B cell (primary cell): ENCODE data around the gene UBN1. TPM values are rescaled to one million over a fixed set of nuclear protein-coding genes. Genes with fewer than 3 reads are reported as not detected.

Source experiments
- ATAC-seq: fragments of 200-7000 bp; cut with Tn5 transposase; one replicate; pipeline ENCODE4 v1.10.0; 2021; ENCODE audit warnings: low read depth, mild to moderate bottlenecking, moderate number of reproducible peaks, moderate library complexity
- CTCF ChIA-PET: fragments of 350-600 bp; sonication (Branson Sonifier 250); formaldehyde crosslinking; loops from one replicate; lab custom pipeline; 2021; ENCODE audit warnings: antibody characterized with exemption, inconsistent platforms; lab: Charles Lee
- POLR2A ChIA-PET: fragments of 350-600 bp; sonication (Branson Sonifier 250); formaldehyde crosslinking; loops from one replicate; lab custom pipeline; 2021; ENCODE audit warnings: antibody characterized with exemption; lab: Charles Lee
- DNase-seq: peaks from one replicate; pipeline ENCODE4 v3.0.0; 2013
- H2AFZ ChIP-seq: 2 replicates; pipeline ENCODE4 v1.6.1; 2012; ENCODE audit warnings: mild to moderate bottlenecking, low read depth, low read length; ENCODE audit not compliant: insufficient read depth, poor library complexity, severe bottlenecking
- H3K27ac ChIP-seq, 2 donors: 1 replicate in 1 of 2; 2 replicates in 1 of 2; pipeline ENCODE4 v1.5.1; 2012 to 2013; ENCODE audit warnings: low read length in 2 of 2, mild to moderate bottlenecking in 2 of 2, moderate library complexity in 1 of 2
- H3K27me3 ChIP-seq, 4 experiments: fragments of 200-600 bp in 1 of 4; sonication (generic) in 1 of 4; replicated peaks in 1 of 4; 1 replicate in 2 of 4; 2 replicates in 2 of 4; pipeline versions ENCODE4 v1.6.1 to v1.7.0; 2013 to 2016; ENCODE audit warnings: low read length in 3 of 4, mild to moderate bottlenecking in 2 of 4, mixed read lengths in 1 of 4, moderate library complexity in 1 of 4; ENCODE audit not compliant: insufficient read depth in 4 of 4, control insufficient read depth in 3 of 4; ENCODE audit errors: control extremely low read depth in 1 of 4
- H3K36me3 ChIP-seq, 2 experiments: replicated peaks in 1 of 2; 1 replicate in 1 of 2; 2 replicates in 1 of 2; pipeline versions ENCODE4 v1.6.1 to v1.7.1; 2013; ENCODE audit warnings: low read length in 1 of 2; ENCODE audit not compliant: insufficient read depth in 2 of 2, control insufficient read depth in 1 of 2; ENCODE audit errors: control extremely low read depth in 1 of 2, extremely low read depth in 1 of 2
- H3K4me1 ChIP-seq, 2 donors: fragments of 200-600 bp in 1 of 2; sonication (generic) in 1 of 2; 1 replicate in 1 of 2; 2 replicates in 1 of 2; pipeline versions ENCODE4 v1.5.1 to v1.6.1; 2013 to 2017; ENCODE audit warnings: low read length in 2 of 2; ENCODE audit not compliant: control insufficient read depth in 2 of 2, insufficient read depth in 2 of 2
- H3K4me2 ChIP-seq: replicated peaks from 2 replicates; pipeline ENCODE3; 2012; ENCODE audit warnings: mild to moderate bottlenecking, low read depth, low read length; ENCODE audit not compliant: poor library complexity, severe bottlenecking
- H3K4me3 ChIP-seq, 5 experiments: fragments of 200-600 bp in 1 of 5; sonication (generic) in 1 of 5; 1 replicate in 3 of 5; 2 replicates in 2 of 5; pipeline versions ENCODE4 v1.5.1 to v1.7.0; 2011 to 2016; ENCODE audit warnings: low read length in 4 of 5, mild to moderate bottlenecking in 4 of 5, low read depth in 2 of 5, control low read depth in 1 of 5, moderate library complexity in 1 of 5; ENCODE audit not compliant: insufficient read depth in 1 of 5; ENCODE audit errors: control extremely low read depth in 1 of 5, extremely low read depth in 1 of 5
- H3K79me2 ChIP-seq: fragments of 200-600 bp; sonication (generic); one replicate; pipeline ENCODE4 v1.6.0; 2016; ENCODE audit warnings: low read length; ENCODE audit not compliant: control insufficient read depth, insufficient read depth
- H3K9ac ChIP-seq: fragments of 200-600 bp; sonication (generic); 2 replicates; pipeline ENCODE4 v1.6.1; 2017; ENCODE audit warnings: mild to moderate bottlenecking, low read length, moderate library complexity
- H3K9me3 ChIP-seq, 3 donors: one replicate each; pipeline versions ENCODE4 v1.6.1 to v1.7.1; 2013; ENCODE audit warnings: low read length in 2 of 3; ENCODE audit not compliant: control insufficient read depth in 2 of 3, insufficient read depth in 1 of 3; ENCODE audit errors: control extremely low read depth in 1 of 3
- H4K20me1 ChIP-seq: 2 replicates; pipeline ENCODE4 v1.6.0; 2012; ENCODE audit warnings: mild to moderate bottlenecking, low read length; ENCODE audit not compliant: insufficient read depth, control insufficient read depth, poor library complexity, severe bottlenecking
- H3K27ac Mint-ChIP-seq: one replicate; pipeline ENCODE4 v1.8.0; 2021; ENCODE audit warnings: mixed read lengths
- H3K27me3 Mint-ChIP-seq: one replicate; pipeline ENCODE4 v1.8.0; 2021; ENCODE audit warnings: mixed read lengths
- H3K4me1 Mint-ChIP-seq: one replicate; pipeline ENCODE4 v1.8.0; 2021; ENCODE audit warnings: mixed read lengths
- H3K4me3 Mint-ChIP-seq: one replicate; pipeline ENCODE4 v1.8.0; 2021; ENCODE audit warnings: mixed read lengths
- H3K9me3 Mint-ChIP-seq: one replicate; pipeline ENCODE4 v1.8.0; 2022; ENCODE audit warnings: mixed read lengths; ENCODE audit not compliant: insufficient read depth
- EZH2 ChIP-seq: IDR thresholded peaks from 2 replicates; pipeline ENCODE4 v1.6.1; 2012; ENCODE audit warnings: borderline replicate concordance, low read depth, mild to moderate bottlenecking, moderate library complexity, low read length; ENCODE audit not compliant: insufficient read depth, poor library complexity, severe bottlenecking
- WGBS: methylation state at CpG from one replicate; pipeline ENCODE4 v1.1.5; 2013; ENCODE audit warnings: missing lambda C conversion rate; ENCODE audit not compliant: insufficient coverage; 5-methylcytosine and 5-hydroxymethylcytosine counted together
- intact Hi-C: fragments of 100-400 bp; cut with micrococcal nuclease; formaldehyde crosslinking; loops from one replicate; pipeline ENCODE4 v1.10.0; 2022
- polyA plus RNA-seq: library from polyadenylated mRNA; depleted of rRNA; stranded (reverse); fragments of >200 nt; gene quantifications from 2 replicates; pipeline ENCODE4 v1.2.3, GENCODE V29; 2012
- total RNA-seq, 2 donors: library from RNA; stranded (reverse); fragments of 120-200 nt in 1 of 2; gene quantifications; 1 replicate in 1 of 2; 2 replicates in 1 of 2; pipeline versions ENCODE4 v1.2.3 to v1.2.4, GENCODE V29; 2013 to 2022
- TF ChIP-seq, protein P1 (sequence below): fragments of 200-600 bp; IDR thresholded peaks from one replicate; pipeline ENCODE4 v1.8.0; 2022; ENCODE audit warnings: antibody characterized with exemption, mild to moderate bottlenecking

UBN1 gene
- total and polyA plus RNA-seq, 2 donors (not counting 1 experiment from before 2014, with no cell fraction given) = 16.6 to 38.1 TPM

- Histone ChIP-seq H3K36me3 (peaks cover 3 to 68% of the 10 kb centered on the region in 2 experiments), H3K4me1 (no peaks in the 10 kb centered on the region), H3K4me2 (no peak overlapping the region), H2AFZ (no peak overlapping the region), H3K27ac (no peak overlapping the region), H3K79me2 (peaks cover 19% of the 10 kb centered on the region), H3K27me3 (no peaks in the 10 kb centered on the region), H3K9ac (no peak overlapping the region), H3K9me3 (no peaks in the 10 kb centered on the region), H3K4me3 (no peak overlapping the region), H4K20me1 (no peaks in the 10 kb centered on the region)
- intact Hi-C loops = no loop called here
- Mint-ChIP-seq H3K9me3 (no peaks in the 10 kb centered on the region), H3K27ac (no peak overlapping the region), H3K4me3 (no peak overlapping the region), H3K4me1 (no peaks in the 10 kb centered on the region), H3K27me3 (no peaks in the 10 kb centered on the region)
- CTCF ChIA-PET = no interaction called here
- 94% methylated on average over 4 of the region's 4 CpGs for WGBS
- ATAC-seq (no peak), DNase-seq (no peak)
- TF ChIP-seq, protein P1, sequence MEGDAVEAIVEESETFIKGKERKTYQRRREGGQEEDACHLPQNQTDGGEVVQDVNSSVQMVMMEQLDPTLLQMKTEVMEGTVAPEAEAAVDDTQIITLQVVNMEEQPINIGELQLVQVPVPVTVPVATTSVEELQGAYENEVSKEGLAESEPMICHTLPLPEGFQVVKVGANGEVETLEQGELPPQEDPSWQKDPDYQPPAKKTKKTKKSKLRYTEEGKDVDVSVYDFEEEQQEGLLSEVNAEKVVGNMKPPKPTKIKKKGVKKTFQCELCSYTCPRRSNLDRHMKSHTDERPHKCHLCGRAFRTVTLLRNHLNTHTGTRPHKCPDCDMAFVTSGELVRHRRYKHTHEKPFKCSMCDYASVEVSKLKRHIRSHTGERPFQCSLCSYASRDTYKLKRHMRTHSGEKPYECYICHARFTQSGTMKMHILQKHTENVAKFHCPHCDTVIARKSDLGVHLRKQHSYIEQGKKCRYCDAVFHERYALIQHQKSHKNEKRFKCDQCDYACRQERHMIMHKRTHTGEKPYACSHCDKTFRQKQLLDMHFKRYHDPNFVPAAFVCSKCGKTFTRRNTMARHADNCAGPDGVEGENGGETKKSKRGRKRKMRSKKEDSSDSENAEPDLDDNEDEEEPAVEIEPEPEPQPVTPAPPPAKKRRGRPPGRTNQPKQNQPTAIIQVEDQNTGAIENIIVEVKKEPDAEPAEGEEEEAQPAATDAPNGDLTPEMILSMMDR = no peak
- TF ChIP-seq EZH2 = no peak
- POLR2A ChIA-PET = no interaction called here
Measured at GRCh38 chr16:4871071-4871470, 23.8 kb downstream of the UBN1 start.

GRCh38 chr16:4873091-4873490 is 25.8 kb downstream of the UBN1 start:
- no peak overlapping the region for H3K4me2 ChIP-seq
- CTCF ChIA-PET = no interaction called here
- Mint-ChIP-seq H3K4me1 (no peaks in the 10 kb centered on the region), H3K9me3 (no peaks in the 10 kb centered on the region), H3K4me3 (no peak overlapping the region), H3K27me3 (no peaks in the 10 kb centered on the region), H3K27ac (no peak overlapping the region)
- no peaks in the 10 kb centered on the region for H4K20me1 ChIP-seq
- intact Hi-C loops = no loop called here
- no peak overlapping the region for H3K27ac ChIP-seq
- POLR2A ChIA-PET = no interaction called here
- no peaks in the 10 kb centered on the region for H3K27me3 ChIP-seq
- no peaks in the 10 kb centered on the region for H3K9me3 ChIP-seq
- ATAC-seq = no peak
- H3K4me1 ChIP-seq = no peaks in the 10 kb centered on the region
- DNase-seq = no peak
- H3K4me3 ChIP-seq = no peak overlapping the region
- H3K36me3 ChIP-seq = peaks cover 3 to 80% of the 10 kb centered on the region in 2 experiments
- no peaks in the 10 kb centered on the region for H3K79me2 ChIP-seq
- H2AFZ ChIP-seq = no peak overlapping the region
- WGBS = 83% methylated on average over 1 of the region's 3 CpGs
- no peak for TF ChIP-seq EZH2
- TF ChIP-seq, protein P1 = no peak
- H3K9ac ChIP-seq = no peak overlapping the region
